ENCODE data around the gene UCHL5. TPM values are rescaled to one million over a fixed set of nuclear protein-coding genes. Genes with fewer than 3 reads are reported as not detected.
"Not testable (repeated sequence)": the region's sequence is repeated elsewhere in the genome, so short reads cannot be mapped to it uniquely, and the experiment has no call there.

UCHL5 gene
- total RNA-seq, 1 experiment from 2014 or later: 100 TPM

DNA sequence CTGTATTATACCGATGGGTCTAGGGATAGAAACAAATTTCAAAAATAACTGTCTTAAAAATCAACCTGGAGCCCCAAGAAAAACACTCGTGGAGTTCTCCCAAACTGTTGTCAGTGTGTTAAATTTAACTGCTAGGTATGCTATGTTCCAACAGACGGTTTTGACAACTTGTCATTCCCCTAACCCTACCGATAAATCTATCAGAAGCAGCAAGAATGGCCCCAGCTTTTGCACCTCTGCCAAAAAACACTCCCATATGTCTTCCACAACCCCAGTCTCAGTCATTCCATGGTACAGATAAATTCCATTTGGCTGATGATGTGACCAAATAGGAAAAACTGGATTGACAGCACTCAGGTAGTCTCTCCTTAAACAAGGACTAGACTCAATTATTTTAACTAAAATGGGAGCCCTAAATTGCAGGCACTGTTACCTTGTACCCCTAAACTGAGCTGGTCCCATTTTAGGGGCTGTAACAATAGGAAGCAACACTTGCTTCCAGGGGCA, 4.9 kb downstream of the UCHL5 start:
- Histone ChIP-seq H3K36me3 (ENCODE audit: insufficient read depth, low read length, poor library complexity, severe bottlenecking) (peaks cover 14% of the 10 kb centered on the region), H3K9me3 (ENCODE audit: low read depth, low read length, poor library complexity, severe bottlenecking) (no peaks in the 10 kb centered on the region), H3K27me3 (replicated peaks; ENCODE audit: insufficient read depth, low read depth, low read length, poor library complexity) (no peaks in the 10 kb centered on the region), H3K4me1 (ENCODE audit: insufficient read depth, low read length, poor library complexity, severe bottlenecking) (peaks cover 16% of the 10 kb centered on the region), H3K27ac (ENCODE audit: low read depth, low read length, poor library complexity, severe bottlenecking) (no peak overlapping the region), H3K4me3 (ENCODE audit: low read depth, low read length, poor library complexity, severe bottlenecking) (no peak overlapping the region)
- no peak for DNase-seq (ENCODE audit: low spot score)
- BruUV-seq (replicated peaks): no TSS peak
- intact Hi-C loops (cut with micrococcal nuclease; ENCODE audit: unreplicated experiment): loop anchor here (10.0 kb wide), 1 partner anchor 291 kb away; no protein-coding TSS in a partner anchor
- ChIA-PET CTCF (no interaction called here), POLR2A (ENCODE audit: low non-redundant PET) (no interaction called here)
- TF ChIP-seq EZH2 (IDR thresholded peaks at IDR 0.05; ENCODE audit: borderline replicate concordance, low read depth, low read length, poor library complexity, severe bottlenecking) (no peak), CTCF (conservative IDR thresholded peaks at IDR 0.05; ENCODE audit: low read depth, low read length) (no peak)

DNA sequence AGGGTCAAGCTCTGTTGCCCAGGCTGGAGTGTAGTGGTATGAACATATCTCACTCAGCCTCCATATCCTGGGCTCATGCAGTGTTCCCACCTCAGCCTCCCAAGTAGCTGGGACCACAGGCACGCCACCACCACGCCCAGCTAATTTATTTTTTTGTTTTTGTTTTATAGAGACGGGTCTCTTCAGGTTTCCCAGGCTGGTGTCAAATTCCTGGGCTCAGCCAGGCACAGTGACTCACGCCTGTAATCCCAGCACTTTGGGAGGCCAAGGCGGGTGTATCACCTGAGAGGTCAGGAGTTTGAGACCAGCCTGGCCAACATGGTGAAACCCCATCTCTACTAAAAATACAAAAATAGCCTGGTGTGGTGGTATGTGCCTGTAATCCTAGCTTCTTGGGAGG, 10.2 kb downstream of the UCHL5 start:
- CTCF ChIA-PET; H3K27me3 ChIP-seq (replicated peaks; ENCODE audit: insufficient read depth, low read depth, low read length, poor library complexity); H3K27ac ChIP-seq (ENCODE audit: low read depth, low read length, poor library complexity, severe bottlenecking); H3K4me1 ChIP-seq (ENCODE audit: insufficient read depth, low read length, poor library complexity, severe bottlenecking); H3K9me3 ChIP-seq (ENCODE audit: low read depth, low read length, poor library complexity, severe bottlenecking); intact Hi-C loops (cut with micrococcal nuclease; ENCODE audit: unreplicated experiment); POLR2A ChIA-PET (ENCODE audit: low non-redundant PET); BruUV-seq (replicated peaks); H3K4me3 ChIP-seq (ENCODE audit: low read depth, low read length, poor library complexity, severe bottlenecking); DNase-seq (ENCODE audit: low spot score): not testable (repeated sequence)
- peaks cover 48% of the 10 kb centered on the region for H3K36me3 ChIP-seq (ENCODE audit: insufficient read depth, low read length, poor library complexity, severe bottlenecking)

GRCh38 chr1:193042766-193043691, 16.1 kb downstream of the UCHL5 start:
- no peak overlapping the region for H3K4me3 ChIP-seq (ENCODE audit: low read depth, low read length, poor library complexity, severe bottlenecking)
- ChIA-PET POLR2A (ENCODE audit: low non-redundant PET) (no interaction called here), CTCF (no interaction called here)
- H3K27me3 ChIP-seq (replicated peaks; ENCODE audit: insufficient read depth, low read depth, low read length, poor library complexity): no peaks in the 10 kb centered on the region
- H3K4me1 ChIP-seq (ENCODE audit: insufficient read depth, low read length, poor library complexity, severe bottlenecking): no peaks in the 10 kb centered on the region
- no peak overlapping the region for H3K27ac ChIP-seq (ENCODE audit: low read depth, low read length, poor library complexity, severe bottlenecking)
- BruUV-seq (replicated peaks): no TSS peak
- intact Hi-C loops (cut with micrococcal nuclease; ENCODE audit: unreplicated experiment): no loop called here
- TF ChIP-seq EZH2 (IDR thresholded peaks at IDR 0.05; ENCODE audit: borderline replicate concordance, low read depth, low read length, poor library complexity, severe bottlenecking) (no peak), CTCF (conservative IDR thresholded peaks at IDR 0.05; ENCODE audit: low read depth, low read length) (no peak)
- no peak for DNase-seq (ENCODE audit: low spot score)
- peaks cover 22% of the 10 kb centered on the region for H3K36me3 ChIP-seq (ENCODE audit: insufficient read depth, low read length, poor library complexity, severe bottlenecking)
- no peaks in the 10 kb centered on the region for H3K9me3 ChIP-seq (ENCODE audit: low read depth, low read length, poor library complexity, severe bottlenecking)

Measured in A673 (cell line).